Measurements from ENCODE around the gene RASAL2.
"Not testable (repeated sequence)": the region's sequence is repeated elsewhere in the genome, so short reads cannot be mapped to it uniquely, and the experiment has no call there.

RASAL2 gene

GRCh38 chr1:178301141-178301540, 207.2 kb downstream of the RASAL2 start:
- DNase-seq: no peak

GRCh38 chr1:178307264-178307663, 213.4 kb downstream of the RASAL2 start:
- no peak for DNase-seq

- DNase-seq: no peak
Measured at GRCh38 chr1:178308438-178308837, 214.5 kb downstream of the RASAL2 start.

- no peak for DNase-seq
Measured at GRCh38 chr1:178310685-178311105, 216.8 kb downstream of the RASAL2 start.

GRCh38 chr1:178311164-178311563, 217.3 kb downstream of the RASAL2 start:
- DNase-seq: no peak

- not testable (repeated sequence) for DNase-seq
Measured at GRCh38 chr1:178320280-178320982, 226.5 kb downstream of the RASAL2 start.

GRCh38 chr1:178323067-178323466, 229.2 kb downstream of the RASAL2 start:
- no peak for DNase-seq

GRCh38 chr1:178324003-178324402, 230.1 kb downstream of the RASAL2 start:
- no peak for DNase-seq

GRCh38 chr1:178328728-178329127, 234.8 kb downstream of the RASAL2 start:
- DNase-seq: no peak

- DNase-seq: no peak
Measured at GRCh38 chr1:178330153-178330552, 236.2 kb downstream of the RASAL2 start.

GRCh38 chr1:178330848-178331497, 237.1 kb downstream of the RASAL2 start:
- no peak for DNase-seq

- DNase-seq: no peak
Measured at GRCh38 chr1:178335426-178335825, 241.5 kb downstream of the RASAL2 start.

GRCh38 chr1:178337091-178337706, 243.3 kb downstream of the RASAL2 start:
- DNase-seq: no peak

GRCh38 chr1:178339834-178340233, 245.9 kb downstream of the RASAL2 start:
- DNase-seq: no peak

GRCh38 chr1:178341261-178341956, 247.5 kb downstream of the RASAL2 start:
- no peak for DNase-seq

- no peak for DNase-seq
Measured at GRCh38 chr1:178342745-178343144, 248.8 kb downstream of the RASAL2 start.

- no peak for DNase-seq
Measured at GRCh38 chr1:178344513-178345091, 250.7 kb downstream of the RASAL2 start.

GRCh38 chr1:178345238-178345637, 251.3 kb downstream of the RASAL2 start:
- no peak for DNase-seq

- DNase-seq: no peak
Measured at GRCh38 chr1:178345807-178346206, 251.9 kb downstream of the RASAL2 start.

- DNase-seq: no peak
Measured at GRCh38 chr1:178349801-178350200, 255.9 kb downstream of the RASAL2 start.

GRCh38 chr1:178351911-178352310, 258.0 kb downstream of the RASAL2 start:
- not testable (repeated sequence) for DNase-seq

GRCh38 chr1:178352790-178353416, 259.0 kb downstream of the RASAL2 start:
- no peak for DNase-seq

- no peak for DNase-seq
Measured at GRCh38 chr1:178353524-178353923, 259.6 kb downstream of the RASAL2 start.
